OCI-LY1 (cell line): ENCODE data around the gene ATP6V0A1.

Source experiments
- EZH2 ChIP-seq: fragments of 200-600 bp; sonication (generic), shearing (Covaris generic); IDR thresholded peaks from 2 replicates; pipeline ENCODE4 v1.8.0; 2017; ENCODE audit warnings: borderline replicate concordance, mixed run types, mild to moderate bottlenecking, antibody characterized with exemption, low read length, moderate library complexity, mixed read lengths
- TF ChIP-seq, protein P1 (sequence below): fragments of 200-600 bp; sonication (generic), shearing (Covaris generic); IDR thresholded peaks from 2 replicates; pipeline ENCODE4 v1.5.1; 2017; ENCODE audit warnings: mild to moderate bottlenecking, antibody characterized with exemption, low read length, moderate library complexity, mixed read lengths

DNA sequence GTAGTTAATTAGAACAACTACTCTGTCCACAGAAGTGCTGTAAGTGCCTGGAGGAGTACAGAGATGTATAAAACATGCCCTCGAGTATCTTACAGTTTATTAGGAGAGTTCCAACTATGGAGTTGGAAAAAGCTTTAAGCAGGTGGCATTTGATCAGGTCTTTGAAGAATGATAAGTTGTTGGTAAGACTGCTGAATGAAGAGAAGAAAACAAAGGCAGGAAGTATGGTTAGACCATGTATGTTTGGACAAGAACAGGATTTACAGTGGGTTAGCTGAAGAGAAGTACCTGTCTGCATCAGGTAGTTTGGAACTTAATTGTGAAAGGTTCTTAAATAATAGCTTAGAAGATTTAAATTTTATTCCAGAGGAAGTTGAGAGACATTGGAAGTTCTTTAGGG, 29.4 kb downstream of the ATP6V0A1 start:
- TF ChIP-seq, protein P1, sequence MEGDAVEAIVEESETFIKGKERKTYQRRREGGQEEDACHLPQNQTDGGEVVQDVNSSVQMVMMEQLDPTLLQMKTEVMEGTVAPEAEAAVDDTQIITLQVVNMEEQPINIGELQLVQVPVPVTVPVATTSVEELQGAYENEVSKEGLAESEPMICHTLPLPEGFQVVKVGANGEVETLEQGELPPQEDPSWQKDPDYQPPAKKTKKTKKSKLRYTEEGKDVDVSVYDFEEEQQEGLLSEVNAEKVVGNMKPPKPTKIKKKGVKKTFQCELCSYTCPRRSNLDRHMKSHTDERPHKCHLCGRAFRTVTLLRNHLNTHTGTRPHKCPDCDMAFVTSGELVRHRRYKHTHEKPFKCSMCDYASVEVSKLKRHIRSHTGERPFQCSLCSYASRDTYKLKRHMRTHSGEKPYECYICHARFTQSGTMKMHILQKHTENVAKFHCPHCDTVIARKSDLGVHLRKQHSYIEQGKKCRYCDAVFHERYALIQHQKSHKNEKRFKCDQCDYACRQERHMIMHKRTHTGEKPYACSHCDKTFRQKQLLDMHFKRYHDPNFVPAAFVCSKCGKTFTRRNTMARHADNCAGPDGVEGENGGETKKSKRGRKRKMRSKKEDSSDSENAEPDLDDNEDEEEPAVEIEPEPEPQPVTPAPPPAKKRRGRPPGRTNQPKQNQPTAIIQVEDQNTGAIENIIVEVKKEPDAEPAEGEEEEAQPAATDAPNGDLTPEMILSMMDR = no peak
- no peak for TF ChIP-seq EZH2
